ENCODE results near the gene SNRNP70.
A peak's percentile ranks its signal among the peaks of the same experiment; 100 is the strongest.
"Not testable (repeated sequence)": the region's sequence is repeated elsewhere in the genome, so short reads cannot be mapped to it uniquely, and the experiment has no call there.

Gene SNRNP70, protein sequence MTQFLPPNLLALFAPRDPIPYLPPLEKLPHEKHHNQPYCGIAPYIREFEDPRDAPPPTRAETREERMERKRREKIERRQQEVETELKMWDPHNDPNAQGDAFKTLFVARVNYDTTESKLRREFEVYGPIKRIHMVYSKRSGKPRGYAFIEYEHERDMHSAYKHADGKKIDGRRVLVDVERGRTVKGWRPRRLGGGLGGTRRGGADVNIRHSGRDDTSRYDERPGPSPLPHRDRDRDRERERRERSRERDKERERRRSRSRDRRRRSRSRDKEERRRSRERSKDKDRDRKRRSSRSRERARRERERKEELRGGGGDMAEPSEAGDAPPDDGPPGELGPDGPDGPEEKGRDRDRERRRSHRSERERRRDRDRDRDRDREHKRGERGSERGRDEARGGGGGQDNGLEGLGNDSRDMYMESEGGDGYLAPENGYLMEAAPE

DNA sequence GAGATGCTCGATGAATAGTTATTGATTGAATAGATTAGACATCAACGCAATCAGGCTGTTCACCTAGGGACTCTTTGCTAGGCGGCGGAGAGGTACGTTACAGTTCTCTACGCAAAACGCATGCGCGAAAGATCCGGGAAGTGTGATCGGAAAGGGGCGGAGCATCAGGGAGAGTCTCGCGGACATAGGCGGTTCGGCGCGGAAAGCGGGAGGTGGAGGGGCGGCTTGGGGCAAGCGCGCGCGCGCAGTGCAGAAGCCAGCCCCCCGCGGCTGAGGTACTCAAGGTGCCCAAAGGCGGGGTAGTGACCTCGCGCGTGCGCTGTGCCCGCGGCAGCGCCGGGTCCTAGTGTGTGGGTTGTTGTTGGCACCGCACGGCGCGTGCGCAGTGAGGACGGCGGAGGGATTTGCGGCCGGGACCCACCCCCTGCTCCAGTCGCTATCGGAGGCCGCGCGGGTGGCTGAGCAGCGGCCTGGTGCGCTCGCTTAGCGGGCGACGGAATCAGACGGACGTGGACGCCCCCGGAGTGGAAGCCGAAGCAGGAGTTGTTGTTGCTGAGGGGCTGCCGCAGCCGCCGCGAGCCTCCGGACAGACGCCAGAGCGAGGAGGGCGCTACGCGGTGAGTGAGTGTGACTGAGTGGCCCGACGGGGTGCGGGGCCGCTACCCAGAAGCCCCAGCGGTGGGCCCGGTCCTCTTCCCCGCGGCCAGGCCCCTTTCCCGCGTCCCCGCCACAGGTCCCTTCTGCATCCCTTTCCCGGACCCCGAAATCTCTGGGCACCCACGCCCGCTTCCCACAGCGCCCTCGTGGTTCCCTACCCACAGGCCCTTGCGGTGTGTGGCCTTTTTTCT lies at the start of gene SNRNP70:
Gene SNRNP70 (plus strand): TSS at position 432 of the 848 bp plus-strand sequence. CDS start 964 bp downstream, outside the sequence.
- DNase-seq, result peak; percentile 100

- not testable (repeated sequence) for DNase-seq
Measured at GRCh38 chr19:49036815-49037214, 48.4 kb upstream of the SNRNP70 start, which contains the start of gene CGB1. CGB1 (minus strand) TSS chr19:49036895; CDS start chr19:49036711, 184 bp downstream.

DNA sequence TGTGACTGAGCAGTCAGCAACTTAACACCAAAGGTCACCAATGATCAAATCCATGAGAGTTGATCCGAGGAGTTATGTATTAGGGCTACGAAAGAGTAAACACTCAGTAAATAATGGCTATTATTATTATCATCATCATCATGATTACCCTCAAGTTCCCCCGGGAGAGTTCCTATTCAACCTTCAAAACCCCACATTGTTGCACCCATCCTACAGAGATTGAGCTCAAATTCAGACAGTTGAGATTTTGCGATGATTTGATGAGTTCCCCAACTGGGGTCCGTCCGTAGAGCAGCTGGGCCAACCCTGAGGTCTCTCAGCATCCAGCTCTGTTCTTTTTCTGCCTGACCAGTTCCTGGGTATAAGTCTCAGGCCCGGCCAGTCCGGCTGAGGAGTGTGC lies 47.1 kb upstream of the SNRNP70 start:
- DNase-seq, result not testable (repeated sequence)

DNA sequence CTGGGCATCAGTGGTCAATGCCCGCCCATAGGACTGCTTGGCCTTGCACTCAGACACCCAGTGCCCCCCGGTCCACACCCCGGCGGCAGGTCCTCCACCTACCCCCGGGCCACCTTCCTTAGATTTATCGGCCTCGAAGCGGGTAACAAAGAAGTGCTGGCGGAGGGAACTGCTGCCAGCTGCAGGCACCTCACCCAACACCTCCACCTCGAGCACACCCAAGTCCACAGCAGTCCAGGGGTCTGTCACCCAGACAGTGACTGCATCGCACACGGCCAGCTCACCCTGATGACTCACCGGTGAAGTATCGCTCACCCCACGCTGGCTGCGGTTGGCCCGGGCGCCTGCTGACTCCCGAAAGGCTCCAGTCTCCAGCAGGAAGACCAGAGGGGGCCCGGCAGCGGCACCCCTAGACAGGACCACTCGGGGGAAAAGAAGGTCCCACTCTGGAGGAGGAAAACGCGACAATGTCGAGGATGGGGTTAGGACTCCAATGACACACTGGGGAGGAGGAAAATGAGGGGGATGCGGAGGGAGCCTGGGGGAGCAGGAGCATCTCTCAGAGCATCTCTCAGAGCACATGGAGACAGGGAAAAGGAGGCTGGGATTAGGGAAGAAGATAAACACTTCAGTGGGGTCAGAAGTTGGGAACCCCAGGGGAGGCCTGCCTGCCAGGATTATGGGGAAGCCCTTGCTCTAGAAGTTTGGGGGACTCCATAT lies 46.5 kb upstream of the SNRNP70 start:
- not testable (repeated sequence) for DNase-seq

- DNase-seq, result not testable (repeated sequence)
Measured at GRCh38 chr19:49039736-49040135, 45.5 kb upstream of the SNRNP70 start.

- no peak for DNase-seq
Measured at GRCh38 chr19:49042177-49042576, 43.1 kb upstream of the SNRNP70 start.

- not testable (repeated sequence) for DNase-seq
Measured at GRCh38 chr19:49042666-49043065, 42.6 kb upstream of the SNRNP70 start.

GRCh38 chr19:49043548-49043947 lies 41.7 kb upstream of the SNRNP70 start, which contains the start of gene CGB5:
CGB5 (plus strand) TSS chr19:49043848; CDS start chr19:49044210, 362 bp downstream.
- not testable (repeated sequence) for DNase-seq

- DNase-seq, result not testable (repeated sequence)
Measured at GRCh38 chr19:49049011-49049410, 36.2 kb upstream of the SNRNP70 start, which contains the start of gene CGB8. CGB8 (minus strand) TSS chr19:49049111; CDS start chr19:49048739, 372 bp downstream.

DNA sequence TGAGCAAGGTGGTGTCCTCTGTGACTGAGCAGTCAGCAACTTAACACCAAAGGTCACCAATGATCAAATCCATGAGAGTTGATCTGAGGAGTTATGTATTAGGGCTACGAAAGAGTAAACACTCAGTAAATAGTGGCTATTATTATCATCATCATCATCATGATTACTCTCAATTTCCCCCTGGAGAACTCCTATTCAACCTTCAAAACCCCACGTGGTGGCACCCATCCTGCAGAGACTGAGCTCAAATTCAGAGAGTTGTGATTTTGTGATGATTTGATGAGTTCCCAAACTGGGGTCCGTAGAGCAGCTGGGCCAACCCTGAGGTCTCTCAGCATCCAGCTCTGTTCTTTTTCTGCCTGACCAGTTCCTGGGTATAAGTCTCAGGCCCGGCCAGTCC lies 35.4 kb upstream of the SNRNP70 start:
- DNase-seq, result not testable (repeated sequence)

DNA sequence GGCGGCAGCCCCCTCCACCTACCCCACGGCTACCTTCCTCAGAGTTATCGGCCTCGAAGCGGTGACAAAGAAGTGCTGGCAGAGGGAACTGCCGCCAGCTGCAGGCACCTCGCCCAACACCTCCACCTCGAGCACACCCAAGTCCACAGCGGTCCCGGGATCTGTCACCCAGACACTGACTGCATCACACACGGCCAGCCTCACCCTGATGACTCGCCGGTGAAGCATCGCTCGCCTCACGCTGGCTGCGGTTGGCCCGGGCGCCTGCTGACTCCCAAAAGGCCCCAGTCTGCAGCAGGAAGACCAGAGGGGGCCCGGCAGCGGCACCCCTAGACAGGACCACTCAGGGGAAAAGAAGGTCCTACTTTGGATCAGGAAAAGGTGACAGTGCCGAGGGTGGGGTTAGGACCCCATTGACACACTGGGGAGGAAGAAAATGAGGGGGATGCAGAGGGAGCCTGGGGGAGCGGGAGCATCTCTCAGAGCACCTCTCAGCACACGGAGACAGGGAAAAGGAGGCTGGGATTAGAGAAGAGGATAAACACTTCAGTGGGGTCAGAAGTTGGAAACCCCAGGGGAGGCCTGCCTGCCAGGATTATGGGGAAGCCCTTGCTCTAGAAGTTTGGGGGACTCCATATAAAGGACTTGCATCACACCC lies 34.7 kb upstream of the SNRNP70 start:
- DNase-seq, result not testable (repeated sequence)

- peak; percentile 70 for DNase-seq
Measured at GRCh38 chr19:49056101-49056901, 28.9 kb upstream of the SNRNP70 start.

- DNase-seq, result peak; percentile 35
Measured at GRCh38 chr19:49056902-49057596, 28.2 kb upstream of the SNRNP70 start.

DNA sequence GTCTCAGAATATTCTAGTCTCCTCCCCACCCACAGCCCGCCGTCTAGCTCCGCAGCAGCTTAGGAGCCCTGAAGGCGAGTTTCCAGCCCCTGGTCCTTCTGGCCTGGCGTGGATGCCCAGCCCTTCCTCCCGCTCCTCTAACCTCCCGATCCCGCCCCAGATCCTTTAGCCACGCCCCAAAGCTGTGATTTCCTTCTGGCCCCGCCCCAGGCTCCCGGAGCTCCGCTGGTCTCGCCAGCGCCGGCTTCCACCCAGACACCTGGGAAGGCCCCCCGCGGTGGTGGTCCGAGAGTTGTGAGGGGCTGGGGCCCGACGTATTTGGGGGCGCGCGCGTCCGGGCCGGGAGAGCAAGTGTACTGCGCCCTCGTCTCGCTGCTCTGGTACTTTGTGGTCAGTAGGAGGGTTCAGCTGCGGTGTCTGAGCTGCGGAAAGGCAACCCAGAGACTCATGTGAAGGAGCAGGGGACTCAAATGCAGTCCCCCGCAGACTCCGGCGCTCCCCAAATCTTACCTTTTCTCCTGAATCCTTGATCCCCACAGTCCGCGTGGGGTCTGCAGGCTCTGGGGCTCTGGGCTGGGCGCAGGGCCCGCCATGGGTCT lies 27.5 kb upstream of the SNRNP70 start, which contains the start of gene CGB7:
Gene CGB7 (minus strand): TSS at position 114 of the 599 bp plus-strand sequence. CDS start 2,374 bp downstream, outside the sequence.
- peak; percentile 86 for DNase-seq

DNA sequence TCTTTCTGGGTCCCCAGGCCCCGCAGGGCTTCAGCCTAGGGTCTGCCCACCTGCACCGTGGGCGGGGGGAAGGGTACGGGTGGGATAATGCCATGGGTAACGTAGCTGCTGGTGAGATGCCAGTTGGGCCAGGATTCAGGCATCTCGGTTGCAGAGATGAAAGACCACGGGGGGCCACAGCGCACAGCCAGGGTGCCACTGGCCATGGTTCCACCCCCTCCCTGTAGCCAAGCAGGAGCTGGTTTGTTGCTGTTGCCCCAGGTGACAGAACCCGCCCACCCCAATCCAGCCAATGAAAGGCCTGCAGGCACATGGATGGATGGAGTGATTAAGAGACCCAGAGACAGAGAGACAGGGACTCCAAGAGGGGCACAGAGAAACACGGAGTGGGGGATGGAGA lies 26.7 kb upstream of the SNRNP70 start:
- peak; percentile 33 for DNase-seq

DNA sequence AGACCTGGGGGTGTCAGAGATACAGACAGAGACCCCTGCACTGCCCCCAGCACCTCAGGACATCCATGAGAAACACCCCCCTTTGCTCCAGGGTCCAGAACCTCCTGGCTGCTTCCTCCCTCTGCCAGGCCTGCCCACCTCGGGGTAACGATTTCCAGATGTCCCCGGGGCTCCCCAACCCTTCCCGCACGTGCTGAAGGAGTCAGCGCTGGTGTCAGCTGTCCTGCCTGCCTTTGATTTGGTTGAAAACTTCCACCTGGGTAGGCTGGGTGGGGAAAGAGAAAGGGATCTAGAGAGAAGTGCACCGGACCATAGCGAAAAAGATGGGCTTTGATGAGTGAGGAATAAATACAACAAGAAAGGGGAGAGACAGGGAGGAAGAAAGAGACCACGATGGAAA lies 26.2 kb upstream of the SNRNP70 start:
- no peak for DNase-seq

DNA sequence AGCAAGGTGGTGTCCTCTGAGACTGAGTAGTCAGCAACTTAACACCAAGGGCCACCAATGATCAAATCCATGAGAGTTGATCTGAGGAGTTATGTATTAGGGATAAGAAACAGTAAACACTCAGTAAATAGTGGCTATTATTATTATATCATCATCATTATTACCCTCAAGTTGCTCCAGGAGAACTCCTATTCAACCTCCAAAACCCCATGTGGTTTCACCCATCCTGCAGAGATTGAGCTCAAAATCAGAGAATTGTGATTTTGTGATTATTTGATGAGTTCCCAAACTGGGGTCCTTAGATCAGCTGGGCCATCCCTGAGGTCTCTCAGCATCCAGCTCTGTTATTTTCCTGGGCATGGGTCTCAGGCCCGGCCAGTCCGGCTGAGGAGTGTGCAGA lies 24.3 kb upstream of the SNRNP70 start:
- DNase-seq, result no peak

DNA sequence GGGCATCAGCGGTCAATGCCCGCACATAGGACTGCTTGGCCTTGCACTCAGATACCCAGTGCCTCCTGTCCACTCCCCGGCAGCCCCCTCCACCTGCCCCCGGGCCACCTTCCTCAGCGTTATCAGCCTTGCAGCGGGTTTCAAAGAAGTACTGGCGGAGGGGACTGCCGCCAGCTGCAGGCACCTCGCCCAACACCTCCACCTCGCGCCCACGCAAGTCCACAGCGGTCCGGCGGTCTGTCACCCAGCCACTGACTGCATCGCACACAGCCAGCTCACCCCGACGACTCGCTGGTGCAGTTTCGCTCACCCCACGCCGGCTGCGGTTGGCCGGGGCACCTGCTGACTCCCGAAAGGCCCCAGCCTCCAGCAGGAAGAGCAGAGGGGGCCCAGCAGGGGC lies 23.8 kb upstream of the SNRNP70 start:
- no peak for DNase-seq

GRCh38 chr19:49064029-49064629 lies 21.1 kb upstream of the SNRNP70 start:
- no peak for DNase-seq
